GM19035 (cell line): Measurements from ENCODE around the gene DLAT.
A peak's percentile ranks its signal among the peaks of the same experiment; 100 is the strongest.
"Not testable (repeated sequence)": the region's sequence is repeated elsewhere in the genome, so short reads cannot be mapped to it uniquely, and the experiment has no call there.

Experiments used
- ATAC-seq: cut with Tn5 transposase; IDR thresholded peaks from one replicate; pipeline ENCODE4 v1.9.1; 2021; ENCODE audit not compliant: unreplicated experiment

The DLAT gene

GRCh38 chr11:112004389-112004788 is 20.8 kb upstream of the DLAT start:
- ATAC-seq: peak; percentile 90

- no peak for ATAC-seq
Observed at GRCh38 chr11:112005422-112006094, 19.6 kb upstream of the DLAT start.

- ATAC-seq: not testable (repeated sequence)
Observed at GRCh38 chr11:112006095-112006441, 19.1 kb upstream of the DLAT start.

- not testable (repeated sequence) for ATAC-seq
Observed at GRCh38 chr11:112011451-112011850, 13.8 kb upstream of the DLAT start.

- ATAC-seq: no peak
Observed at GRCh38 chr11:112012874-112013273, 12.3 kb upstream of the DLAT start.

- no peak for ATAC-seq
Observed at GRCh38 chr11:112013497-112014164, 11.6 kb upstream of the DLAT start.

- ATAC-seq: peak; percentile 85
Observed at GRCh38 chr11:112016088-112016764, 9.0 kb upstream of the DLAT start.

GRCh38 chr11:112016765-112017376 is 8.3 kb upstream of the DLAT start:
- peak; percentile 44 for ATAC-seq

- ATAC-seq: no peak
Observed at GRCh38 chr11:112017538-112017937, 7.7 kb upstream of the DLAT start.

- ATAC-seq: no peak
Observed at GRCh38 chr11:112019066-112019465, 6.1 kb upstream of the DLAT start.

- ATAC-seq: no peak
Observed at GRCh38 chr11:112023104-112023503, 2.1 kb upstream of the DLAT start.

- peak; percentile 24 for ATAC-seq
Observed at GRCh38 chr11:112024178-112024772, 933 bp upstream of the DLAT start.

- ATAC-seq: peak; percentile 7
Observed at GRCh38 chr11:112025707-112026106, 499 bp downstream of the DLAT start.

- ATAC-seq: not testable (repeated sequence)
Observed at GRCh38 chr11:112026784-112027410, 1.7 kb downstream of the DLAT start.

GRCh38 chr11:112029460-112029859 is 4.3 kb downstream of the DLAT start:
- ATAC-seq: no peak

GRCh38 chr11:112033902-112034301 is 8.7 kb downstream of the DLAT start:
- no peak for ATAC-seq

GRCh38 chr11:112037527-112037926 is 12.3 kb downstream of the DLAT start:
- ATAC-seq: no peak

GRCh38 chr11:112042161-112042960 is 17.2 kb downstream of the DLAT start:
- no peak for ATAC-seq

GRCh38 chr11:112042961-112043304 is 17.7 kb downstream of the DLAT start:
- ATAC-seq: no peak

- ATAC-seq: no peak
Observed at GRCh38 chr11:112044961-112045360, 19.8 kb downstream of the DLAT start.
